Tongue (tissue), 2 donors: ENCODE data around the gene PWWP2B. TPM values are rescaled to one million over a fixed set of nuclear protein-coding genes. Genes with fewer than 3 reads are reported as not detected.

Experiments
- DNase-seq: peaks from one replicate; pipeline ENCODE4 v3.0.0-alpha.2; 2015
- total RNA-seq: library from RNA; depleted of rRNA; stranded (reverse); fragments of >200 nt; gene quantifications from one replicate; pipeline ENCODE4 v1.2.3, GENCODE V29; 2014

The PWWP2B gene
- total RNA-seq, 1 donor from 2014 or later, result 25.3 TPM

DNA sequence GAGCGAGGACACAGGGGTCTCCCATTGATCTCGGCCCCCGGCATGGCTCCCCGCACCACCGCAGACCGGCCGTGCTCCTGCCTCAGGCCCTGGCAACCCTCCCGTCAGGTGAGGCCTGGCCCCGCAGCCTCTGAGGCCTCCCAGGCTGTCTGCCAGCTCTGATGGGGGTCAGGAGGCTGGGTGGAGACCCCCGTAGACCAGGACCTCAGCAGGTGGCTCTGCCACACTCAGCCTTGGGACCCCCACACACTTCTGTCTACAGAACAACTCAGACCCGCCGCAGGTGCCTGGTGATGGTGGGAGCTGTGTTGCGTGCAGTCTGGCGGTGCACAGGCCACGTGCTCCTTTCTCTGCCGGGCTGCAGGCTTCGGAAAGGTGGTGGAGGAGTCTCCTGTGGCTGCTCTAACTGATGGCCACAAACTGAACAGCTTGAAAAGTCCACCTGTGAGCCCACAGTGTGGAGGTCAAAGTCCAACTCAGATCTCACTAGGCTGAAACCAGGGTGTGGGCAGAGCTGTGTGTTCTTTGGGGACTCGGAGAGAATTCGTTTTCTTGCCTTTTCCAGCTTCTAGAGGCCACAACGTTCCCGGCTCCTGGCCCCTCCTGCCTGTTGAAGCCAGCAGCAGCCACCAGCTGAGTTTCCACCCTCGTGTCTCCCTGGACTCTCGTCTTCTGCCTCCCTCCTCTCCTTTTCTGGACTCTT, 62.5 kb downstream of the PWWP2B start:
- DNase-seq, result no peak

GRCh38 chr10:132460071-132460470, 63.1 kb downstream of the PWWP2B start:
- DNase-seq, result no peak

- DNase-seq, result no peak
These were observed 63.7 kb downstream of the PWWP2B start for GRCh38 chr10:132460691-132461090.

GRCh38 chr10:132461103-132461682, 64.2 kb downstream of the PWWP2B start:
- DNase-seq, result no peak

GRCh38 chr10:132461683-132462231, 64.8 kb downstream of the PWWP2B start:
- DNase-seq, result no peak

DNA sequence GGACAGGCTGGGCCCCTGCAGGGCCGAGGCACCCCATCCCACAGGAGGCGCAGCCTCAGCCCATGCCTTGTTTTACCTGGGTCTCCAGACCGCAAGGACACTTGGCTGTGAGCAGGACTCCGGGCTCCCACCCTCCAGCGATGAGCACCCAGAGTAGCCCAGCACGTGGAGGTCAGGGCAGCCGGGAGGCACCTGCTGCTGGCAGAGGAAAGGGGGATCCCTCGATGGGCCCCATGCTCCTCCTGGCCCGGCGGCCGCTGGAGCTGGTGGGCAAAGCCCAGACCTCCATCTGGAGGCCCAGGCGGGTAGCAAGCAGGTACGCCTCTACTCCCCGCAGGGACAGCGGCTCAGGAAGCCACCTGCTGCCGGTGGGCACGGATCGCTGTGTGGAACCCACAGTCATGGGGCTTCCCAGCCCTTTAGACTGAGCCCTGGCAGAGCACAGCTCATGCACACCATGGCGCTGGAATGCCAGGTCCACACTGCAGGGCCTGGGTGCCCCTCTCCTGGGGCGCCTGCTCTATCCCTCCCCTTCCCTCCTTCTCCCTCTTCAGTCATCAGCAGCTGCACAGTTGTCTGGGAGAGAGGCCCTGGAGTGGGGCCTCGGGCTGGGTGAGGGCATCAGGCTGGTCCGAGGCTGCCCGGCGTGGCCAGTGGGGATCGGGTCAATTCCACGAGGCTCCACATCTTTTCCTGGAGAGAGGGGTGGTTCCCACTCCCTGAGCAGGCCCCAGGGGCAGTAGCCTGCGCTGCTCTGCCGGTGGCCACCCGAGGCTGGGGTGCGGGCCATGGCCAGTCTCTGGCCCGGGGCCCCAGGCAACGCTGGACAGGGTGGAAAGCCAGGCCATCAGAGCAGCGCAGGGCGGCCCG, 65.7 kb downstream of the PWWP2B start:
- no peak for DNase-seq

DNA sequence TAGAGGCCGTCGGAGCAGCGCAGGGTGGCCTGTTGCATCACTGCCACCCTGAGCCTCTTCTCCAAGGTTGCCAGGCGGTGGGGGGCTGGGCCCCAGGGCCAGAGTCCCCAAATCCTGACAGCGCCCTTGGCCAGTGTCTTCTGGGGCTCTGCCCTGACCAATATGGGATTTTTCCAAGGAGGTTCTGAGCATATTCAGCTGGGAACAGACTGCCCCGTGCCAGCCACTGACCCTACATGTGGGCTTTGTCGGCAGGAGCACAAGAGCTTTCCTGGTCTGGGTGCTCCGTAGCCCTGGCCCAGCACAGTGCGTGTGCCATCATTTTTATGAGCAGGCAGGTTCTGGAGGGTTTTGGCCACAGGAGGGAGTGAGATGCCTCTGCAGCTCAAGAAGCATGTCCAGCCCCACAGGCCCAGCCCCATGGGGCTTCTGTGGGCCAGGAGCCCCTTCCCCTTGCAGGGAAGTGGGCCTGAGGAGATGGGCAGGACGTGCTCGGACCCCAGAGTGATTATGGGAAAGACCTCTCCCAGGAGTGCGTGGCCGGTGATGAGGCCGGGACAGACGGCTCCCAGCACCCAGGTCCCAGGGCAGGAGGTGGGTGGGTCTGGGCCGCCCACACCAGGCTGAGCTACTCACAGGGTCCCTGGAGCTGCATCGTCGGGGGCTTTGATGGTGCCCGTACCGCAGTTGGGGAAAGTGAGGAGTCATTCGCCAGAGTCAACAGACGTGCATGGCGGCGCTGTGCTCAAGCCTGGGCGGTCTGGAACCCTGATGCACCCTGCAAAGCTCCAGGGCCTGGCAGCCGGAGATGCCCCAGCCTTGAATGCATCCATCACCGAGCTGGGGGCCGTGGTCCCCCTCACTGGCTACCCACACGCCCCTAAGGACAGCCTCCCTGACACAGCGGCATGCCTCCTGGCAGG, 66.6 kb downstream of the PWWP2B start:
- no peak for DNase-seq

- peak; percentile 65 for DNase-seq
These were observed 67.5 kb downstream of the PWWP2B start for GRCh38 chr10:132464256-132465192.

DNA sequence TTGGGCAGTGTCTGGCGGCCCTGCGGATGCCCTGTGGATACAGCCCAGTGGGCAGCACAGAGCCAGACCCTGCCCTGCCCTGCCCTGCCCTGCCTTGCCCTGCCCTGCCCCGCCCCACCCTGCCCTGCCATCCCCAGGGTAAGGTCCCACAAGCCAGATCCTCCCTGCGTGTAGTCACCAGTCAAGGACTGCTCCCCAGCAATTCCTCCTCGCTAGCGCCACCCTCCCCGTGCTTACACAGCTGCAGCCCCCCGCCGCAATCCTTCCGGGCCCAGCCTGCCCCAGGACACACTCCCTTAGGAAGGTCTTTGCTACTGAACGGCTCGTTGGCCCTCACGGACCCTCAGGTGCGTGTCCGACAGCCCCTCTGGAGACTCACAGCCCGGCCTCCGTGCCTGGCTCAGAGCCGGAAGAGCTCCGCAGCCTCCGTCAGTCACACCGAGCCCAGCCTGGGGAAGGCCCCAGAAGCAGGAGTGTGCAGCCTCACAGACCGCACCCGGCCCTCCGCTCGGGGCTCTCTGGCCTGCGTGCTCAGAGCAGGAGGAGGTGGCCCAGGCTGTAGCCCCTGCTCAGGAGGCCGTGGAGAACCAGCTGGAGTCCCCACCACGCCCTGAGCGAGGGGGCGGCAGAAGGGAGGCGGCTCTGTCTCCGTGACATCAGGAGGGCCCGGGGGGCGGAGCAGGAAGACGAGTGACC, 68.3 kb downstream of the PWWP2B start:
- DNase-seq, result no peak

GRCh38 chr10:132465889-132466519, 69.0 kb downstream of the PWWP2B start:
- no peak for DNase-seq

DNA sequence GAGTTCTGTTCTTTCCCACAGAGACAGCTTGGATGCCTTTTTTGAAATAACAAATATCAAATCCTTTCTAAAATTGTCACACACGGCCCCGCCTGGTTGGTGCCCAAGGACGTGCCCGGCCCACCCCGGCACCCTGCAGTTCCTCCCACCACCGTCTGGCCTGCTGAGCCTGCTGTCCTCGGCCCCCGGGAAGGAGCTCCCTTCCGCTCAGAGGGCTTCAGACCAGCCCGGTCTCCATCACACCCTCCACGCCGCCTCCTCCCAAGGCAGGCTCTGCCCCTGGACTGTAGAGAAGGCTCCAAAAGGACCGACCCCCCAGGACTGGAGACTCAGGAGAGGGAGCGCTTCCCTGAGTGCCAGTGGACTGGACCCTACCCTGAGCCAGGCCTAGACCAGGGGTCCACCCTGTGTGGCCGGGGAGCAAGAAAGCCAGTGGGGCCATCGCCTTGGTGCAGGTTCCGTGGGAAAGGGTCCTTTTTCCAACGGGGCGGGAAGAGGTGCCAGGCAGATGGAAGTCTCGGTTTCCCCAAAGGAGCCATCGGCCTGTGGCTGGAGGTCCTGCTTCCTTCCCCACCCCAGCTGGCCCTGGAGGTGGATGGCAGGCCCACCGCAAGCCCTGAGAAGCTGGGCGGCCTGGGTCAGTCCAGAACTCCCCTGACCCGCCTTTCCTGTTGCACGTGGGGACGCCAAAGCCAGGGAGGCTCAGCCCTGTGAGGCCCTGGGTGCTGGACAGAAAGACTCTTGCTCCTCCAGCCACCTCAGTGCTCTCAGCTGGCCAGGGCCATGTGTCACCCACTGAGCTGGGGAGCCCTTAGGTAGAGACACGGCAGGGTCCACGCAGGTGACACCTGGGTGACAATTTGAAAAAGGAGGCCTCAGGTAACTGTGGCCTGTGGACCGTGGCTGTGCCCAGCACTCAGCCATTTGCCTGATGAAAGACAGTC, 69.8 kb downstream of the PWWP2B start:
- no peak for DNase-seq

Other genes starting within 250 kb of the PWWP2B start
- gene DPYSL4, start 210.3 kb upstream of the PWWP2B start, total RNA-seq, result 2.2 TPM
- gene STK32C, start 89.2 kb upstream of the PWWP2B start, total RNA-seq, result 7.8 TPM
- gene LRRC27, start 65.0 kb upstream of the PWWP2B start, total RNA-seq, result 10.2 TPM
- 115 TPM for gene INPP5A, start 140.6 kb downstream of the PWWP2B start, total RNA-seq